AG09309 (cell line): ENCODE measurements around the gene CDC42BPB.

Experiments used
- DNase-seq: peaks from one replicate; pipeline ENCODE4 v3.0.0-alpha.2; 2010; ENCODE audit warnings: low read depth
- H3K4me3 ChIP-seq: 2 replicates; pipeline ENCODE4 v1.5.1; 2011; ENCODE audit warnings: mild to moderate bottlenecking, low read depth, low read length, moderate library complexity; ENCODE audit not compliant: control insufficient read depth
- CTCF ChIP-seq: IDR thresholded peaks from 2 replicates; pipeline ENCODE4 v1.5.1; 2011; ENCODE audit warnings: mild to moderate bottlenecking, low read depth, low read length, inconsistent platforms; ENCODE audit not compliant: insufficient read depth, control insufficient read depth; ENCODE audit errors: missing control alignments

CDC42BPB gene

DNA sequence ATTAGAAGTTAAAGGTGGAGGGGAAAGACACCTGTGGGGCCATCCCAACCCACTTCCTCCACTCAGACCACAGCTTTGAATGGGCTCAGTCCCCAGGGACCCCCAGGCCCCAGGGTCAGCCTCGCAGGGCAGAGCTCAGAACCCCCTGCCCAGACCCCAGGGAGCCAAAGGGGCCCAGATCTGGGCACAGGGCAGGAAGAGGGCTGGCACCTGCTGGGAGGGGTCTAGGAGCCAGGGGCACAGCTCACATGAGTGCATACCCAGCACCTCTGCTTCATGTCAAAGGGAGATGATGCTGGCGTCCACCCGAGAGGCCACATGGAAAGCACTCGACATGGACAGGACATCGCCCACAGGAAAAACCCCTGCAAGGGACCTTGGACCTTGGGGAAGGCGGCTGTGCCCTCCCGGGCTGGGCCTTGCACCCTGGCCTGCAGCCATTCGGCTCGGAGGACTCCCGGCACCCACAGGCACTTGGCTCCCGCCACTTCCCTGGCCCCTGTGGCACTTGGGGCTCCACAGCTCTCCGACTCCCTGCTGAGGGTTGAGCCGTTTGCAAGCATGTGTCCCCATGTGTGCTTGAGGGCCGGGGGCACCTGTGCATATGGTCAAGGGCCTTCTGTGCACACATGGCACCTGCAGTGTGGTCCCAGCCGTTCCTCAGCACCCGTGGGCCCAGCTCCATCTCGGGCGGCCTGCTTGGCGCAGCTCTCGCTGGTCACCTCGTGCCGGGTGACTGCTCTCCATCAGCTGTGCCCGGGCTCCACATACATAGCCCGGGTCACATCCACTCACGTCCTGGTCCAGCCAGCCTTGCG lies 142.7 kb downstream of the CDC42BPB start:
- DNase-seq: no peak
- no peak for TF ChIP-seq CTCF
- H3K4me3 ChIP-seq: no peak overlapping the region

DNA sequence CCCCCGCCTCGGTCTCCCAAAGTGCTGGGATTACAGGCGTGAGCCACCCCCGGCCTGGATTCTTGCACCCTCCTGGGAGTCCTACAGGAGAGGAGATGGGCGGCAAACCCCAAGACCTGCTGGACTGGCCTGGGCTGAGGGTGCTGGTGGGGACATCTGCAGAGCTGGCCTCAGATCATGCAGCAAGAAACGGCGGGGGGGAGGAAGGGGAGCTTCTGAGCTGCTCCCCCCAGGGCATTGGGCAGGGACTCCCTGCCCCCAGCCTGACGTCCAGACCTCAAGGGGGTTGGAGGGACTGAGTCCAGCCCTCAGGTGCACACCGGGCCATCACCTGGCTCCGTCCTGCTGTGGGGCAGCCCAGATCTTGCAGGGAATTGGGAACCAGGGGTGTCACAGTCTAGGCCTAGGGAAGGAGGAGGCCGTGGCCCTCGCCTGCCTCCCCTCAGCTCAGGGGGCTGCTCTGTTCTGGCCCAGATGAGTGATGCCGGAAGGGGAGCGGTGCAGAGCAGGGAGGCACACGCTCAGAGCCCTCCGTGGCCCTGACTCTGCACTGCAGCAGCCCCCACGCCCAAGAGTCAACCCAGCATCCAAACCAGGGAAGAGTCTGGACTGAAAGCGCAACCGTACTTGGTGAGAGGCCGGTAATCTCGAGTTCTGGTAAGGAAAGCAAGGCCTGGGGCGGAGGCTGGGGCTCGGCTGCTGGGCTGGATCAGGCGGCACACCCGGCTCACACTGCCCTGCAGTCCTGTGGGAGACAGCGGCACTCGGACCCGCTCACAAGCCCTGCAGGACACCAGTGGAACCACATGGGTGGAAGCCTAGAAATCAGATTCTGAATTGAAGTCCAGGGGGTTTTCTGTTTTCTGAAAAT lies 143.8 kb downstream of the CDC42BPB start:
- DNase-seq: no peak
- no peak overlapping the region for H3K4me3 ChIP-seq
- no peak for TF ChIP-seq CTCF

DNA sequence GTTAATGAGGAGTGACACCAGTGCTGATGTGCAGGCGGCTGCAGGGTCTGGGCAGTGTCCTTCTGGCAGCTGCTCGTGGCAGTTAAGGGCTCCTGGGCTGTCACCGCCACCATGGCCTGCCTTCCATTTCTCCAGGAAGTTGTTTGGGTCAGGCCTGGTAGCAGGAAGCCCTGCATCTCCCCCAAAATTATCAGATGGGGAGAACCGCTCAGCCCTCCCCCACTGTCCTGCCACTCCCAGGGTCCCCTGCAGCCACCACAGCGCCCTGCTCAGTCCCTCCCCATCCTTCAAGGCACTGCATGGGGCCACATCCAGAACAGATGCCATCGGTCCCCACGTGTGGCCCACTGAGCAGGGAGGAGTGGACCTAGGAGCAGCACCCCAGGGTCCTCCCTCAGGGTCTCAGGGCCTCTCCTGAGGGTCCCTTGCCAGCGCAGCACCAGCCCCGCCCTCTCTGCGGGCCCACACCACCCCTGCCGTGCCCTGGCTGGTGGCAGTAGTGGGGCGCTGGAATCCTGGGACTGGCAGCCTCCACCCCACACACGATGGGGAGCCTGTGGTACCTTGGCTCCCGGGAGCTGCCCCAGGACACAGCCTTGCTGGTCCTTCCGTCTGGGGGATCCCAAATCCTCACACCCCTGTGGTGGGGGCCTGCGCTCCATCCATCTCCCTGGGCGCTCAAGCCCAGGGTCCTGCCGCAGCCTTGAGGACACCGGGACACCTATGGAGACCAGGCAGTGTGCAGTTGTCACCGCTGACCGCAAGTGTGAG lies 145.2 kb downstream of the CDC42BPB start:
- no peak for DNase-seq
- no peak overlapping the region for H3K4me3 ChIP-seq
- TF ChIP-seq CTCF: no peak

DNA sequence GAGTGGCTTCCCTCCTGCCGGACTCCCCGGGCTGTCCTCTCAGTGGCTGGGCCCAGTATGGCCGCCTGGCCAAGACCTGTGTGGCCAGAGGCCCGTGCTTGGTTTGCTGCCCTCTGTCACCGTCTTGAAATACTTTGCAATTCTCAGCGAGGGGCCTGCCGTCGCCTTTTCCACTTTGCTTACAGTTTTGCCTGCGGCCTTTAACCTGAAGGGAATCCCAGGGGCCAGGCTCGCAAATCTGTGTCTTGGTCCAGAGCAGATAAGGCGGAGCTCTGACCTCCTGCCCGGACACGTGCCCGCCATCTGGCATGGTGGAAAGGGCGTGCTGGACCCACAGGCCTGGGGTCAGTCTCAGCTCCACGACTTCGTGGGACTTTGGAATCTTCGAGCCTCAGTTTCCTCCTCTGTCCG lies 145.8 kb downstream of the CDC42BPB start:
- DNase-seq: no peak
- no peak for TF ChIP-seq CTCF
- no peak overlapping the region for H3K4me3 ChIP-seq

- no peak overlapping the region for H3K4me3 ChIP-seq
- TF ChIP-seq CTCF: no peak
- DNase-seq: no peak
Observed at GRCh38 chr14:102910442-102910841, 146.9 kb downstream of the CDC42BPB start.

GRCh38 chr14:102909911-102910310 lies 147.4 kb downstream of the CDC42BPB start:
- no peak for DNase-seq
- no peak overlapping the region for H3K4me3 ChIP-seq
- no peak for TF ChIP-seq CTCF
